H1 (cell line): ENCODE results near the gene BMF.

Source experiments
- ASH2L ChIP-seq: fragments of 200-600, 300-600 bp; sonication (generic); IDR thresholded peaks from one replicate; pipeline ENCODE4 v1.7.1; 2017; ENCODE audit warnings: low read length
- BRCA1 ChIP-seq: IDR thresholded peaks from 2 replicates; pipeline ENCODE4 v1.6.1; 2012; ENCODE audit warnings: low read depth, low read length, improper control_type of control experiment
- CHD1 ChIP-seq: IDR thresholded peaks from 2 replicates; pipeline ENCODE4 v1.6.1; 2012; ENCODE audit warnings: low read depth, low read length, improper control_type of control experiment
- EP300 ChIP-seq, 2 experiments: IDR thresholded peaks; 1 replicate in 1 of 2; 2 replicates in 1 of 2; pipeline ENCODE4 v1.6.1; 2011 to 2012; ENCODE audit warnings: low read depth in 2 of 2, low read length in 2 of 2, mild to moderate bottlenecking in 2 of 2, borderline replicate concordance in 1 of 2, inconsistent platforms in 1 of 2, moderate library complexity in 1 of 2
- EZH2 ChIP-seq: fragments of 200-600 bp; sonication (generic); IDR thresholded peaks from 2 replicates; pipeline ENCODE4 v1.7.1; 2012; ENCODE audit warnings: low read depth, mild to moderate bottlenecking, moderate library complexity, low read length, inconsistent platforms; ENCODE audit not compliant: severe bottlenecking
- NRF1 ChIP-seq: IDR thresholded peaks from 2 replicates; pipeline ENCODE4 v1.6.1; 2011; ENCODE audit warnings: mild to moderate bottlenecking, low read depth, low read length, improper control_type of control experiment
- POLR2A ChIP-seq, 2 experiments: IDR thresholded peaks; 1 replicate in 1 of 2; 2 replicates in 1 of 2; pipeline ENCODE4 v1.6.1; 2011; ENCODE audit warnings: low read depth in 2 of 2, low read length in 2 of 2, mild to moderate bottlenecking in 2 of 2; ENCODE audit errors: control extremely low read depth in 1 of 2
- POLR2AphosphoS5 ChIP-seq: IDR thresholded peaks from 2 replicates; pipeline ENCODE4 v1.6.1; 2011; ENCODE audit warnings: low read depth, low read length
- RBBP5 ChIP-seq: IDR thresholded peaks from 2 replicates; pipeline ENCODE4 v1.7.1; 2012; ENCODE audit warnings: low read depth, mild to moderate bottlenecking, inconsistent platforms, low read length, moderate library complexity, borderline replicate concordance
- RFX5 ChIP-seq: IDR thresholded peaks from 2 replicates; pipeline ENCODE4 v1.6.1; 2011; ENCODE audit warnings: low read depth, low read length, improper control_type of control experiment, borderline replicate concordance
- TF ChIP-seq, protein P1 (sequence below), 3 experiments: IDR thresholded peaks; 1 replicate in 2 of 3; 2 replicates in 1 of 3; pipeline versions ENCODE4 v1.5.1 to v1.6.1; 2011; ENCODE audit warnings: low read length in 3 of 3, mild to moderate bottlenecking in 3 of 3, inconsistent platforms in 2 of 3, low read depth in 1 of 3, moderate library complexity in 1 of 3; ENCODE audit not compliant: insufficient read depth in 1 of 3; ENCODE audit errors: control extremely low read depth in 1 of 3

DNA sequence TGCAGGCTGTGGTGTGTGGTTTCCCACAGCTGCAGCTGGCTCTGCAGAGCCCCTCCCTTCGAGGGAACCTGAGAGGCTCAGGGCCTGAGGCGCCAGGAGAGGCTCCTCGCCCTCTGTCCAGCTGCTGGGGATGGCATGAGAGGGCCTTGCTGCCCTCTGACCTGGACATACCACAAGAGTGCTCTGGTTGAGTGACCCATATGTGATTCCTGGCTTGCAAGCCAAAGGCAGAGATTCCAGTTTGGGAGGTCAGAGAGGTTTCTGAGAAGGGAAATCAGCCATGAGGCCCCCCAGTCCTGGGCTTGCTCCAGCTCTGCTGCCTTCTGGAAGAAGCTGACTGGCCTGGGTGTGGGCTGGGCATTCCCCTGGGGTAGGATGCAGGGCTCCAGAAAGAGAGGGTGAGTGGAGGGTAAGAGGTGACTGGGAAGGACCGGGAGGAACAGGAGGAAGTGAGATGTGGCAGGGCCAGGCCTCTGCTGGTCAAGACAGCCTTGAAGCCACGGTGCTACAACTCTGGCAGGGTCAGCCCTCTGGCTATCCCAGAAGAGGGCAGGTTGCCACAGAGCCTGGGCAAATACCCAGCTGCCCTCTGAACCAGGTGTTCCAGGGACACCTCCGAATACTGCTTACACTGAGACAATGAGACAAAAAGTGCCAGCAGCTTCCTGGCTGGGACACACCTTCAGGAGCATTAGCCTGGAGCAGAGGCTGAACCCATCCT lies 53.7 kb downstream of the BMF start:
- no peak for TF ChIP-seq RBBP5
- TF ChIP-seq, protein P1, sequence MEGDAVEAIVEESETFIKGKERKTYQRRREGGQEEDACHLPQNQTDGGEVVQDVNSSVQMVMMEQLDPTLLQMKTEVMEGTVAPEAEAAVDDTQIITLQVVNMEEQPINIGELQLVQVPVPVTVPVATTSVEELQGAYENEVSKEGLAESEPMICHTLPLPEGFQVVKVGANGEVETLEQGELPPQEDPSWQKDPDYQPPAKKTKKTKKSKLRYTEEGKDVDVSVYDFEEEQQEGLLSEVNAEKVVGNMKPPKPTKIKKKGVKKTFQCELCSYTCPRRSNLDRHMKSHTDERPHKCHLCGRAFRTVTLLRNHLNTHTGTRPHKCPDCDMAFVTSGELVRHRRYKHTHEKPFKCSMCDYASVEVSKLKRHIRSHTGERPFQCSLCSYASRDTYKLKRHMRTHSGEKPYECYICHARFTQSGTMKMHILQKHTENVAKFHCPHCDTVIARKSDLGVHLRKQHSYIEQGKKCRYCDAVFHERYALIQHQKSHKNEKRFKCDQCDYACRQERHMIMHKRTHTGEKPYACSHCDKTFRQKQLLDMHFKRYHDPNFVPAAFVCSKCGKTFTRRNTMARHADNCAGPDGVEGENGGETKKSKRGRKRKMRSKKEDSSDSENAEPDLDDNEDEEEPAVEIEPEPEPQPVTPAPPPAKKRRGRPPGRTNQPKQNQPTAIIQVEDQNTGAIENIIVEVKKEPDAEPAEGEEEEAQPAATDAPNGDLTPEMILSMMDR (IDR thresholded peaks at IDR 0.05; ENCODE audit: control extremely low read depth in 1 of 3, insufficient read depth in 1 of 3, low read depth in 1 of 3, low read length in 3 of 3): no peak
- no peak for TF ChIP-seq ASH2L
- no peak for TF ChIP-seq BRCA1
- TF ChIP-seq CHD1: no peak
- TF ChIP-seq EP300 (IDR thresholded peaks at IDR 0.05; ENCODE audit: borderline replicate concordance in 1 of 2, low read depth in 2 of 2, low read length in 2 of 2): no peak
- no peak for TF ChIP-seq EZH2
- no peak for TF ChIP-seq NRF1
- no peak for TF ChIP-seq POLR2A (IDR thresholded peaks at IDR 0.05; ENCODE audit: control extremely low read depth in 1 of 2, low read depth in 2 of 2, low read length in 2 of 2)
- TF ChIP-seq POLR2AphosphoS5: no peak
- TF ChIP-seq RFX5: no peak
